PC-3 (cell line): ENCODE measurements around the gene LTBP1. TPM values are rescaled to one million over a fixed set of nuclear protein-coding genes. Genes with fewer than 3 reads are reported as not detected.
A peak's percentile ranks its signal among the peaks of the same experiment; 100 is the strongest.

Experiments
- ATAC-seq: fragments of 200-7000 bp; cut with Tn5 transposase; 2 replicates; pipeline ENCODE4 v1.9.1; 2020; ENCODE audit warnings: mild to moderate bottlenecking, moderate library complexity
- BruUV-seq: library from RNA; stranded (reverse); fragments of 400-500 nt; replicated peaks from 2 replicates; lab custom pipeline; 2021; lab: Mats Ljungman, UMichigan
- CTCF ChIA-PET: fragments of 300-600 bp; sonication (Branson Sonifier 250); formaldehyde crosslinking; loops from one replicate; lab custom pipeline; 2022; ENCODE audit warnings: antibody characterized with exemption; lab: Charles Lee
- POLR2A ChIA-PET: fragments of 300-600 bp; sonication (Branson Sonifier 250); formaldehyde crosslinking; loops from one replicate; lab custom pipeline; 2022; ENCODE audit warnings: antibody characterized with exemption; ENCODE audit not compliant: unreplicated experiment; lab: Charles Lee
- DNase-seq: peaks from one replicate; pipeline ENCODE4 v3.0.0-alpha.2; 2015
- H2AFZ ChIP-seq: fragments of 300-600 bp; sonication (generic); 2 replicates; pipeline ENCODE4 v1.6.0; 2016; ENCODE audit warnings: antibody characterized with exemption, low read length
- H3F3A ChIP-seq: fragments of 300-600 bp; sonication (generic); one replicate; pipeline ENCODE4 v1.6.0; 2017; ENCODE audit warnings: antibody characterized with exemption, low read length, control low read depth, mild to moderate bottlenecking; ENCODE audit not compliant: unreplicated experiment
- H3K27ac ChIP-seq: fragments of 300-600 bp; sonication (generic); 2 replicates; pipeline ENCODE4 v1.5.1; 2016; ENCODE audit warnings: mild to moderate bottlenecking, low read length
- H3K27me3 ChIP-seq: fragments of 300-600 bp; sonication (generic); 2 replicates; pipeline ENCODE4 v1.6.1; 2016; ENCODE audit warnings: low read length, mixed read lengths
- H3K36me3 ChIP-seq: fragments of 300-600 bp; sonication (generic); 2 replicates; pipeline ENCODE4 v1.6.1; 2016; ENCODE audit warnings: low read depth, mixed run types, low read length, mixed read lengths
- H3K4me1 ChIP-seq: fragments of 300-600 bp; sonication (generic); 2 replicates; pipeline ENCODE4 v1.5.1; 2016; ENCODE audit warnings: low read length; ENCODE audit not compliant: insufficient read depth
- H3K4me2 ChIP-seq: fragments of 300-600 bp; sonication (generic); 2 replicates; pipeline ENCODE4 v1.6.0; 2016; ENCODE audit warnings: low read length
- H3K4me3 ChIP-seq: fragments of 300-600 bp; sonication (generic); 2 replicates; pipeline ENCODE4 v1.5.1; 2016; ENCODE audit warnings: mild to moderate bottlenecking, low read length, mixed read lengths
- H3K79me2 ChIP-seq: fragments of 300-600 bp; sonication (generic); 2 replicates; pipeline ENCODE4 v1.6.1; 2017; ENCODE audit warnings: low read length, mixed read lengths
- H3K9ac ChIP-seq: fragments of 300-600 bp; sonication (generic); 2 replicates; pipeline ENCODE4 v1.6.0; 2016; ENCODE audit warnings: mild to moderate bottlenecking, low read length
- H3K9me2 ChIP-seq: fragments of 300-600 bp; sonication (generic); replicated peaks from 2 replicates; pipeline ENCODE4 v1.6.1; 2016; ENCODE audit warnings: mixed run types, low read length, mixed read lengths
- H3K9me3 ChIP-seq: fragments of 300-600 bp; sonication (generic); 2 replicates; pipeline ENCODE4 v1.6.1; 2016; ENCODE audit warnings: low read length, mixed read lengths
- H4K20me1 ChIP-seq: fragments of 300-600 bp; sonication (generic); 2 replicates; pipeline ENCODE4 v1.6.1; 2016; ENCODE audit warnings: low read length, mixed read lengths
- EZH2 ChIP-seq: fragments of 300-600 bp; sonication (generic); IDR thresholded peaks from one replicate; pipeline ENCODE4 v1.6.1; 2017; ENCODE audit warnings: antibody characterized with exemption, mild to moderate bottlenecking, low read length; ENCODE audit not compliant: unreplicated experiment
- EZH2phosphoT487 ChIP-seq: fragments of 300-600 bp; sonication (generic); IDR thresholded peaks from 2 replicates; pipeline ENCODE4 v1.6.1; 2018; ENCODE audit warnings: mild to moderate bottlenecking, antibody characterized with exemption, low read length, borderline replicate concordance
- intact Hi-C: fragments of 100-400 bp; cut with micrococcal nuclease; formaldehyde crosslinking; loops from 2 replicates; pipeline ENCODE4 v1.9.0; 2023
- total RNA-seq: library from RNA; depleted of rRNA; stranded (reverse); fragments of >200 nt; gene quantifications from 2 replicates; pipeline ENCODE4 v1.2.3, GENCODE V29; 2014
- TF ChIP-seq, protein P1 (sequence below): fragments of 300-600 bp; sonication (generic); conservative IDR thresholded peaks from 2 replicates; pipeline ENCODE4 v1.5.1; 2017; ENCODE audit warnings: antibody characterized with exemption, low read depth, mild to moderate bottlenecking, low read length

LTBP1 gene
- total RNA-seq, 1 experiment from 2014 or later, result 45.9 TPM

DNA sequence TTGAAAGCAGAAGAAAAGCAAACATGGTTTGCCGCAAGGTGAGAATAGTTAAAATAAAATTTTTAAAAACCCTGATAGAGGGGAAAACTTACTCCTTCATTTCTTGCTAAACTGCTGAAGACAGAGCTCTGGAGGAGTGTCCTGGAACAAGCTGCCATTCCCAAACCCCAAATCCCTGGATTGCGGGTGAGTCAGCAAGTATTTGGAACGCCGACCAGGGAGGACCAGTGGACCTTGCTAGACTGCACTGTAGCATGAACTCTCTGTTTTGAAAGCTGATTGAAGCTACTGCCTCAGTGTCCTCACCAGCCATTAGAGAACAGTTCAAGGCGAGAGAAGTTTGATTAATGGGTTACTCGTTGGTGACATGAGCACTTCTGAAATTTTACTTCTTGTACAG lies 430.3 kb downstream of the LTBP1 start:
- Histone ChIP-seq H3K79me2 (no peaks in the 10 kb centered on the region), H3K4me2 (no peak overlapping the region), H3K9me3 (no peaks in the 10 kb centered on the region), H3K4me3 (no peak overlapping the region), H3K4me1 (peaks cover 8% of the 10 kb centered on the region; the same call in 1 of the 2 replicates), H3K36me3 (no peaks in the 10 kb centered on the region), H2AFZ (no peak overlapping the region), H4K20me1 (no peaks in the 10 kb centered on the region), H3K27me3 (no peaks in the 10 kb centered on the region), H3F3A (no peaks in the 10 kb centered on the region), H3K9ac (no peak overlapping the region), H3K27ac (no peak overlapping the region), H3K9me2 (no peaks in the 10 kb centered on the region)
- DNase-seq, result no peak
- ATAC-seq, result no peak
- TF ChIP-seq EZH2phosphoT487, result no peak
- intact Hi-C loops, result loop anchor here (10.0 kb wide), 1 partner anchor 602 kb away; no protein-coding TSS in a partner anchor
- BruUV-seq, result no TSS peak
- CTCF ChIA-PET, result interaction anchor here (0.6 kb wide), 1 partner anchor 218 kb away, joined by 5 read pairs; no protein-coding TSS in a partner anchor
- POLR2A ChIA-PET, result no interaction called here

GRCh38 chr2:33378556-33379210 lies 431.9 kb downstream of the LTBP1 start:
- Histone ChIP-seq H2AFZ (no peak overlapping the region), H3K9me3 (no peaks in the 10 kb centered on the region), H3K4me3 (no peak overlapping the region), H3K27ac (0 out of 2 replicates have a peak overlapping the region, but pooled peaks have one; percentile 7), H3K36me3 (no peaks in the 10 kb centered on the region), H3F3A (no peaks in the 10 kb centered on the region), H4K20me1 (no peaks in the 10 kb centered on the region), H3K9me2 (no peaks in the 10 kb centered on the region), H3K4me1 (peaks cover 8% of the 10 kb centered on the region; the same call in 1 of the 2 replicates), H3K27me3 (no peaks in the 10 kb centered on the region), H3K4me2 (no peak overlapping the region), H3K9ac (0 out of 2 replicates have a peak overlapping the region, but pooled peaks have one; percentile 5), H3K79me2 (no peaks in the 10 kb centered on the region)
- ChIA-PET CTCF (interaction anchor here (0.7 to 1.0 kb wide), 2 partner anchors 63 to 164 kb away, joined by 14 to 21 read pairs; no protein-coding TSS in a partner anchor), POLR2A (no interaction called here)
- TF ChIP-seq EZH2phosphoT487, result no peak
- TF ChIP-seq, protein P1, sequence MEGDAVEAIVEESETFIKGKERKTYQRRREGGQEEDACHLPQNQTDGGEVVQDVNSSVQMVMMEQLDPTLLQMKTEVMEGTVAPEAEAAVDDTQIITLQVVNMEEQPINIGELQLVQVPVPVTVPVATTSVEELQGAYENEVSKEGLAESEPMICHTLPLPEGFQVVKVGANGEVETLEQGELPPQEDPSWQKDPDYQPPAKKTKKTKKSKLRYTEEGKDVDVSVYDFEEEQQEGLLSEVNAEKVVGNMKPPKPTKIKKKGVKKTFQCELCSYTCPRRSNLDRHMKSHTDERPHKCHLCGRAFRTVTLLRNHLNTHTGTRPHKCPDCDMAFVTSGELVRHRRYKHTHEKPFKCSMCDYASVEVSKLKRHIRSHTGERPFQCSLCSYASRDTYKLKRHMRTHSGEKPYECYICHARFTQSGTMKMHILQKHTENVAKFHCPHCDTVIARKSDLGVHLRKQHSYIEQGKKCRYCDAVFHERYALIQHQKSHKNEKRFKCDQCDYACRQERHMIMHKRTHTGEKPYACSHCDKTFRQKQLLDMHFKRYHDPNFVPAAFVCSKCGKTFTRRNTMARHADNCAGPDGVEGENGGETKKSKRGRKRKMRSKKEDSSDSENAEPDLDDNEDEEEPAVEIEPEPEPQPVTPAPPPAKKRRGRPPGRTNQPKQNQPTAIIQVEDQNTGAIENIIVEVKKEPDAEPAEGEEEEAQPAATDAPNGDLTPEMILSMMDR, result no peak
- no peak for TF ChIP-seq EZH2
- no TSS peak for BruUV-seq
- ATAC-seq (peak; percentile 42), DNase-seq (peak; percentile 11)
- intact Hi-C loops, result loop anchor here (10.0 kb wide), 1 partner anchor 604 kb away; no protein-coding TSS in a partner anchor

DNA sequence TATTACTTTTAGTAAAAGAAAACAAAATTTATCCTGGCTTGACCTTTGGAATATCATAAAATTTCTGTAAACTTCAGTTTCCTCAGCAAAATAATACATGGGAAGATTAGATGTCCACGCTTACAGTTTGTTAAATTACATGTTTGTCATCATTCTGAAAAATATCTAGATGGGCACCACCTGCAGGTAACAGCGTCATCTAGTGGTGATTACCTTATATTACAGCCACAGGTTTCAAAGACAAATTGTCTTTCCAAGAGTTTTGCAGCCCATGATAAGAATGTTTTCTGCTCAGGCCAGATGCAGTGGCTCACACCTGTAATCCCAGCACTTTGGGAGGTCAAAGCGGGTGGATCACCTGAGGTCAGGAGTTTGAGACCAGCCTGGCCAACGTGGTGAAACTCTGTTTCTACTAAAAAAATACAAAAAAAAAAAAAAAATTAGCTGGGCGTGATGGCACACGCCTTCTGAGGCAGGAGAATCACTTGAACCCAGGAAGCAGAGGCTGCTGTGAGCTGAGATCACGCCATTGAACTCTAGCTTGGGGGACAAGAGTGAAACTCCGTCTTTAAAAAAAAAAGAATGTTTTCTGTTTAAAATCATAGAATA lies 433.4 kb downstream of the LTBP1 start:
- ChIA-PET POLR2A (no interaction called here), CTCF (interaction anchor here (0.6 to 0.7 kb wide), 4 partner anchors 13 to 203 kb away, joined by 3 to 4 read pairs (median 4); no protein-coding TSS in a partner anchor)
- H3K9ac ChIP-seq, result no peak overlapping the region
- intact Hi-C loops, result no loop called here
- H3K27ac ChIP-seq, result no peak overlapping the region
- BruUV-seq, result no TSS peak
- no peaks in the 10 kb centered on the region for H3F3A ChIP-seq
- no peaks in the 10 kb centered on the region for H3K79me2 ChIP-seq
- H3K9me3 ChIP-seq, result no peaks in the 10 kb centered on the region
- no peak overlapping the region for H3K4me3 ChIP-seq
- no peak overlapping the region for H2AFZ ChIP-seq
- H4K20me1 ChIP-seq, result no peaks in the 10 kb centered on the region
- H3K9me2 ChIP-seq, result no peaks in the 10 kb centered on the region
- peak; percentile 62 for DNase-seq
- H3K36me3 ChIP-seq, result no peaks in the 10 kb centered on the region
- H3K27me3 ChIP-seq, result no peaks in the 10 kb centered on the region
- no peak for ATAC-seq
- TF ChIP-seq, protein P1, result peak; percentile 90
- TF ChIP-seq EZH2phosphoT487 (no peak), EZH2 (no peak)
- peaks cover 3% of the 10 kb centered on the region; the same call in 1 of the 2 replicates for H3K4me1 ChIP-seq
- H3K4me2 ChIP-seq, result no peak overlapping the region
